ENCODE measurements around the gene MAN1A2. TPM values are rescaled to one million over a fixed set of nuclear protein-coding genes. Genes with fewer than 3 reads are reported as not detected.
"Not testable (repeated sequence)": the region's sequence is repeated elsewhere in the genome, so short reads cannot be mapped to it uniquely, and the experiment has no call there.

MAN1A2 gene
- polyA plus RNA-seq, 3 donors: 40.1 to 44.2 (median 41.5) TPM

DNA sequence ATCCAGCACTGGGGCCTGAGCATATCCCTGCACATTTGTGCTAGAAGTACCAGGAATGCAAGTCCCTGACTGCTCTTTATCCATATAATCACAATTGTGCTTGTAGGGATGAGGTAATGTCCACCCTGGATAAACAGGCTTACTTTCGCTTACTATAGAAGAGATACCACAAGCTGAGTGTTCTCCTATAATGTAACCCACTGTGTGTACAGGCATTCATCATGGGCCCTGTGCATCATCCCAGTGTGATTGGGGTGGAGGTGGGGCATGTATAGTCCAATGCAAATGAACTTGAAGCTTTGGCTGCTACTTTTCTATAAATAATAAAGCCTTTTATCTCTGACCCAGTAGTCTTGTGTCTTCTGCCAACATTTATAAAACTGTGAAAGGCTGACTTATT, 69.3 kb downstream of the MAN1A2 start:
- no peak for DNase-seq (ENCODE audit: extremely low read depth in 1 of 11, low read depth in 9 of 11, low spot score in 4 of 11)

DNA sequence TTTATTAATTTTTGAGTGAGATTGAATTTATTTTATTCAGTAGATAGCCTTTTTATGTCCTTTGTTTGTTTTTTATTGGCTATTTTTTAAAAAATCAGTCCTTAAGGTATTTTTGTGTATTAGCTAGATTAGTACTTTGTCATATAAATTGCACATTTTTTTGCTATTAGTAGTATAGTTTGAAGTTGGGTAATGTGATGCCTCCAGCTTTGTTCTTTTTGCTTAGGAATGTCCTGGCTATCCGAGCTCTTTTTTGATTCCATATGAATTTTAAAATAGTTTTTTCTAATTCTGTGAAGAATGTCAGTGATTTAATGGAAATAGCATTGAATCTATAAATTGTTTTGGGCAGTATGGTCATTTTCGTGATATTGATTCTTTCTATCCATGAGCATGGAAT, 80.4 kb downstream of the MAN1A2 start:
- no peak for DNase-seq (ENCODE audit: extremely low read depth in 1 of 11, low read depth in 9 of 11, low spot score in 4 of 11)

DNA sequence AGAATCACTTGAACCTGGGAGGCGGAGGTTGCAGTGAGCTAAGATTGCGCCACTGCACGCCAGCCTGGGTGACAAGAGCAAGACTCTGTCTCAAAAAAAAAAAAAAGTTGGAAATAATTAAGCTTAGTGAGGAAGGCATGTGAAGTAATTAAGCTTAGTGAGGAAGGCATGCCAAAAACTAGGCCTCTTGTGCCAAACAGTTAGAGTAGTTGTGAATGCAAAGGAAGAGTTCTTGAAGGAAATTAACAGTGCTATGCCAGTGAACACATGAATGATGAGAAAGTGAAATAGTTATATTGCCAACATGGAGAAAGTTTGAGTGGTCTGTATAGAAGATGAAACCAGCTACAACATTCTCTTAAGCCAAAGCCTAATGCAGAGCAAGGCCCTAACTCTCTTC, 85.0 kb downstream of the MAN1A2 start:
- no peak for DNase-seq (ENCODE audit: extremely low read depth in 1 of 11, low read depth in 9 of 11, low spot score in 4 of 11)

DNA sequence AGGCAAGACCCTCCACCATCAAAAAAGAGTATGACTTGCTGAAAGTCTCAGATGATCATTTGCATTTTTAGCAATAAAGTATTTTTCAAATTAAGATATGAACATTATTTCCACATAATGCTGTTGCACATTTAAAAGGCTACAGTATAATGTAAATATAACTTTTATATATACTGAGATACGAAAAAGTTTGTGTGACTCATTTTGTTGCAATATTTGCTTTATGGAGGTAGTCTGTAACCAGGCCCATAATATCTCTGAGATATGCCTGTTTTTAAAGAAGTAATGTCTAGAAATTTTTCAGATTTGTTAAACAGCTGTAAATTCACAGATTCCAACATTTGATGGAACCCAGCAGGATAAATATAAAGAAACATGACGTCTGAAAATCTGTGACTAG, 86.7 kb downstream of the MAN1A2 start:
- no peak for DNase-seq (ENCODE audit: extremely low read depth in 1 of 11, low read depth in 9 of 11, low spot score in 4 of 11)

DNA sequence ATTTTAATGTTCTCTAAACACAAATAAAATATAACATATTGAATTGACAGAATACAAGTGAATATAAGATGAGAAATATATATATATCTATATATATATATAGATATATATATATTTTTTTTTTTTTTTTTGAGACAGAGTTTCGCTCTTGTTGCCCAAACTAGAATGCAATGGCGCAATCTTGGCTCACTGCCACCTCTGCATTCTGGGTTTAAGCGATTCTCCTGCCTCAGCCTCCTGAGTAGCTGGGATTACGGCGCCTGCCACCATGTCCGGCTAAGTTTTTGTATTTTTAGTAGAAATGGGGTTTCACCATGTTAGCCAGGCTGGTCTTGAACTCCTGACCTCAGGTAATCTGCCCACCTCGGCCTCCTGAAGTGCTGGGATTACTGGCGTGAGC, 91.2 kb downstream of the MAN1A2 start:
- DNase-seq (ENCODE audit: extremely low read depth in 1 of 11, low read depth in 9 of 11, low spot score in 4 of 11): not testable (repeated sequence)

DNA sequence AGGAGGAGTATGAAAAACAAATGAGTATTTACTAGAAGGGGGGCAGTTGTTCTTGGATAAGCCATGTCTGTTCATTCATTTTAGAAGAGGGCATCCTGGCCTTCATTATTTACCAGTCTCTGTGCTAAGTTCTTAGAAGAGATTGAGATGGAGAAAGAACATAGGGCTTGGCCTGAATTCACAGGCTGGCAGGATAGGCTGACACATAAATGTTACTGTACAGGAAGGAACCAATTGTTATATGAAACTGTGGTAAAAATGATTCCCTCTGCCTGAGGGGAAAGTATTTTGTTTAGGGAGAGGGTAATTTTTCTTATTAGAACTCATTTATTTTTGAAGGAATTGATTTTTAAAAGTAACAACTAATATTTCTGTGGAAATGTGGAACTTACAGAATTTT, 99.5 kb downstream of the MAN1A2 start:
- DNase-seq (ENCODE audit: extremely low read depth in 1 of 11, low read depth in 9 of 11, low spot score in 4 of 11): no peak

DNA sequence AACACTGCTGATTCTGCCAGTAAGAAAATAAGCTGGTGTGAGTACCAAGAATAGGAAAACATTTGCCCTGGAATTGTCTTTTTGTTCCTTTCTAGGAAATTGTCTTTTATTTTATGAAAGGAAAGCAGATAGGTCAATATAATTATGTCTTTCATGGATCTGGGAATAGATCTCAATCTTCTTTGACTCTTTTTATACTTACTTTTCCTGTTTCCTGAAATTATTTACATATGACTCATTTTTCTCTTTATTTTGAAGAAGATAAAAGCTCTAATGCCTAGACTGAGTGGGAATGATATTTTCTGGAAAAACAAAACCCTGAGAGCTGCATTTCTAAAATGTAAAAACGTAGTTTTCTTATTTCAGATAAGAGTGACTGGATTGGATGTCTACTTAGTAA, 100.1 kb downstream of the MAN1A2 start:
- no peak for DNase-seq (ENCODE audit: extremely low read depth in 1 of 11, low read depth in 9 of 11, low spot score in 4 of 11)

DNA sequence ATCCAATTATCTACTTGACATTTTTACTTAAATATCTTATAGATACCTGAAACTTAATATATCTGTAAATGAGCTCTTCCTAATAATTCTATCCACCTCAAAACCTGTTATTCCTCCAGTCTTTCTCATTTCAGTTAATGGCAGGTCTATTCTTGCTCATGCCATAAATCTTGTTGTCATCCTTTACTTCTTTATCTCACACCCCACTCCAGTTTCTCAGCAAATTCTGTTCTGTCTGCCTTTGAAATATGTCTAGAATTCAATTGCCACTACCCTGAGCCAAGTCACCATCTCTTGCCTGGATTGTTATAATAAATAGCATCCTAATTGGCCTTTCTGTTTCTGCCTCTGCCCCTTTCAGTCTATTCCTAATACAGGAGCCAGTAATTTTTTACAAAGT, 105.8 kb downstream of the MAN1A2 start:
- no peak for DNase-seq (ENCODE audit: extremely low read depth in 1 of 11, low read depth in 9 of 11, low spot score in 4 of 11)

DNA sequence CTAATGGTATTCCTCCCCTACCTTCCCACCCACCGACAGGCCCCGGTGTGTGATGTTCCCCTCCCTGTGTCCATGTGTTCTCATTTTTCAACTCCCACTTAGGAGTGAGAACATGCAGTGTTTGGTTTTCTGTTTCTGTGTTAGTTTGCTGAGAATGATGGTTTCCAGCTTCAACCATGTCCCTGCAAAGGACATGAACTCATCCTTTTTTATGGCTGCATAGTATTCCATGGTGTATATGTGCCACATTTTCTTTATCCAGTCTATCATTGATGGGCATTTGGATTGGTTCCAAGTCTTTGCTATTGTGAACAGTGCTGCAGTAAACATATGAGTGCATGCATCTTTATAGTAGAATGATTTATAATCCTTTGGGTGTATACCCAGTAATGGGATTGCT, 108.2 kb downstream of the MAN1A2 start:
- not testable (repeated sequence) for DNase-seq (ENCODE audit: extremely low read depth in 1 of 11, low read depth in 9 of 11, low spot score in 4 of 11)

DNA sequence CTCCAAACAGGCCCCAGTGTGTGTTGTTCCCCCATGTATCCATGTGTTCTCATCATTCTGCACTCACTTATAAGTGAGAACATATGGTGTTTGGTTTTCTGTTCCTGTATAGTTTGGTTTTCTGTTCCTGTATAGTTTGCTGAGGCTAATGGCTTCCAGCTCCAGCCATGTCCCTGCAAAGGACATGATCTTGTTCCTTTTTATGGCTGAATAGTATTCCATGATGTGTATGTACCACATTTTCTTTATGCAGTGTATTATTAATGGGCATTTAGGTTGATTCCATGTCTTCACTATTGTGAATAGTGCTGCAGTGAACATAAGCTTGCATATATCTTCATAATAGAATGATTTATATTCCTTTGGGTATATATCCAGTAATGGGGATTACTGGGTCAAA, 111.8 kb downstream of the MAN1A2 start:
- no peak for DNase-seq (ENCODE audit: extremely low read depth in 1 of 11, low read depth in 9 of 11, low spot score in 4 of 11)

DNA sequence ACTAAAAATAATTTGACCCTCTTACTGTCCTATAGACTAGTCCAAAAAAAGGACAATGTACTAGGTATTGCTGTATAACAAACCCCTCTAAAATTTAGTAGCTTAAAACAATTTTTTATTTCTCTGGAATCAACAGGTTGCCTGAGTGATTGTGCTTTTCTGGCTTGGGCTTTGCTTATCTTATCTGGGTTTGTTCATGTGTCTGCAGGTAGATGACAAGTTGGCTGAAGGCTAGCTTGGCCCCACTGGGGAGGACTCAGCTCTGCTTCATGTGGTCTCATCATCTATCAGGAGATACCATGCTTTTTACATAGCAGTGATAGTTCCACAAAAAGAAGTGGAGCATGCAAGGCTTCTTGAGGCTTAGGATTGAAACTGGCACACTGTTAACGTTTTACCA, 114.2 kb downstream of the MAN1A2 start:
- no peak for DNase-seq (ENCODE audit: extremely low read depth in 1 of 11, low read depth in 9 of 11, low spot score in 4 of 11)

DNA sequence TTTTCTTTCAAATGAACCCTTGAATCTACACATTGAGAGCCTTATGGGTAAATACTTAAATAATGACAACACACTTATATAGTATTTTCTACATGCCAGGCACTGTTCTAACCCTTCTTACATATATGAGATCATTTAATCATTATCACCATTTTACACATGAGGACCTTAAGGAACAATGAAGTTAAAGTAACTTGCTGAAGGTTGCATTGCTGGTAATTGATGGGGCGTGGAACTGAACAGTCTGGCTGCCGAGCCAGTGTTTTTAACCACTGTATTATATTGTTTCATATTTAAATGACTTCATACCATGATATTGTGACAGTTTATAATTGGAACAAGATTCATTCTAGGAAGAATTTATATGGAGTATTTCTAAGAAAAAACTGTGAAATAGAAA, 126.7 kb downstream of the MAN1A2 start:
- DNase-seq (ENCODE audit: extremely low read depth in 1 of 11, low read depth in 9 of 11, low spot score in 4 of 11): peak in 4 of 11 donors; percentile 3 to 20 (median 8)

DNA sequence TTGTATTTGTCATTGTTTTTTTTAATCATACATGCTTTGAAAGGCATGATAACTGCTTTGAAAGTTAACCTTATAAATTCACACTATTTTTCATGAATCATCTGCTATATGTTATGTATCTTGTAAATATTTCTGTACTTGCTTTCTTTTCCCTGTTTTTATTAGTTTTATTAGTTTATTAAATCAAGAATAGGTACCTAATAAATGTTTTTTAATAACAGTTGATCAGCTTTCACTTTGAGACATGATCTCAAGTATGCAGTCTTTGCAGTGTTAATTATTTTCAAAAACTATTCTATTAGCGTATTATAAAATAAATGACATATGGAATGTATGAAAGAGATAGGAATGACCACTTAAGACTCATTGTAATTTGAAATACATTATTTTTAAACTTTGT, 127.8 kb downstream of the MAN1A2 start:
- no peak for DNase-seq (ENCODE audit: extremely low read depth in 1 of 11, low read depth in 9 of 11, low spot score in 4 of 11)

DNA sequence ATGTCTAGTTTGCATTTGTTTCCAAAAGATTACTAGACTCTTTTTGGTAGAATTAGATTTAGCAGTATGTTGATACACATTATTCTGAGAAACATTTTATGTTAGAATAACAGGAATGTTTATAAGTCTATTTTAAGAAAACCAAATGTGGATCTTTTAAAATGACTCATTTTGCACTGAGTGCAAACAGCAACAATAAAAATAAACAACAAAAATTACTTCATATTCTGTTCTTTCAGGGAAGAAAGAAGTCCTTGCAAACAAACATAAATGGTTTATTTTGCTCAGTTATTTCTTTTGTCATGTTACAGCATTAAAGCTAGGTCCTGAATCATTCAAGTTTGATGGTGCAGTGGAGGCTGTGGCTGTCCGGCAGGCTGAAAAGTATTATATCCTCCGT, 131.8 kb downstream of the MAN1A2 start:
- DNase-seq (ENCODE audit: extremely low read depth in 1 of 11, low read depth in 9 of 11, low spot score in 4 of 11): no peak

DNA sequence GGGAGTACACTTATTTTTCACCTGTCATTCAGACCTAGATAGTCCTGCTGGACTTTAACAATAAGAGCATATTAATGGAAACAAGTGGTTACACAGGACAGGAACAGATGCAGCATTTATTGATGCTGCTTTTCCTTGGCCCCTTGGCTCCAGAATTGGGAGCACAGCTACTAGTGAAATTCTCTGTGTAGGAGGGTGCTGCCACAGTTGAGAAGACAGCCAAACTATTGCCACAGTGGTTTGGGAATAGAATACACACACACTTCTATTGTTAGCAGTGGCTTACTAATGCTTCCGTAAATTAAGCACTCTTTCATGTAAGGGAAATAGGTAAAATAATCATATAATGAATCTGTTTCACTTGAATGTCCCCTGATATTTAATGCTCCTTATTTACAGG, 133.3 kb downstream of the MAN1A2 start:
- DNase-seq (ENCODE audit: extremely low read depth in 1 of 11, low read depth in 9 of 11, low spot score in 4 of 11): no peak

DNA sequence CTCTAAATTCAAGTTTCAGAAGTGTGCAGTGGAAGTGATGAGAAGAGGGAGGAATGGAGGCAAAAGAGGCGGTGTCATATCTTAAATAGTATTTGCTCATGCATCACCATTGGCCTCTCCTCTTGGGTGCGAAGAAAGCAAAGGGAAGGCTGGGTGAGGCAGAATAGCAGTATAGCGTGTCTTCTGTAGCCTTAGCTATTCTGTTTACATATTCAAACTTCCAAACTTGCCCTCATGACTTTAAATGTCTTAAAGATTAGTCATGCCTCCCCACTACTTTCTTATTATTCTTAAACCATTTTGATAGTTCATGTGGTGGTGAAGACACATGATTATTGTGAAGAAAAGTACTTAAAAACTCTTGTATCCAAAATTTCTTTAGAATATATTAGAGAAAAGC, 134.0 kb downstream of the MAN1A2 start:
- DNase-seq (ENCODE audit: extremely low read depth in 1 of 11, low read depth in 9 of 11, low spot score in 4 of 11): no peak

DNA sequence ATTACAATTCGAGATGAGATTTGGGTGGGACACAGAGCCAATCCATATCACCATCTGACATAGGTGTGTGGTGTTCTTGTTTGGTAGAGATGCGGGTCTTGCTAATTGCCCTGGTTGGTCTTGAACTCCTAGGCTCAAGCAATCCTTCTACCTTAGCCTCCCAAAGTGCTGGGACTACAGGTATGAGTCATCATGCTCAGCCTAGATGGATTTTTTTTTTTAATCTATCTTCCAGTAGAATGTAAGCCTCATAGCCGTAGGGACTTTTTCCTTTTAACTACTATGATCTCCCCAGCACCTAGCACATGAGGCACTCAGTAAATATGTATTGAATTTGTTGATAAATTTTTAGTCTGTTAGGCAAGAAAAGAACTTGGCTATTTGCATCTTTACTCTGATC, 144.0 kb downstream of the MAN1A2 start:
- no peak for DNase-seq (ENCODE audit: extremely low read depth in 1 of 11, low read depth in 9 of 11, low spot score in 4 of 11)

DNA sequence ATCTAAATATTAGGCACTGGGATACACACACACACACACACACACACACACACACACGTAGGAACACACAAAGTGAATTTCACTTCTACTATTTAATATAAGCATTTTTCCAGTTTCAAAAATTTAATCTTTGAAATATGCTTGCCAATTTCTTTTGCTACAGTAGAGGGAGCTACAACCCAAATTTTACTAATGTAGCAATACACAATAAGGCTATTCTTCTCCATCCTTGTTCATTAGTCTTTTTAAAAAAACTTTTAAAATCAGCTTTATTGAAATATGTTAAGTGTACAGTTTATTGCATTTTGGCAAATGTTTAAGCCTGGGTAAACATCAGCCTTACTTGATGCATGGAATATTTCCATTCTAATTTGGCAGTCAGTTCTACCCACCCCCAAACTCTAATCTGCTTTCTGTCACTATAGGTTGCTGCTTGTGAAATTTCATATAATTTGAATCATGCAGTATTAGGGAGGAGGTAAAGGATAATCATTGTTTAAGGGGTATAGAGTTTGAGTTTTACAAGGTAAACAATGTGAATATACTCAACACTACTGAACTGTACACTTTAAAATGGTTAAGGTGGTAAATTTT, 145.6 kb downstream of the MAN1A2 start:
- DNase-seq (ENCODE audit: extremely low read depth in 1 of 11, low read depth in 9 of 11, low spot score in 4 of 11): no peak

DNA sequence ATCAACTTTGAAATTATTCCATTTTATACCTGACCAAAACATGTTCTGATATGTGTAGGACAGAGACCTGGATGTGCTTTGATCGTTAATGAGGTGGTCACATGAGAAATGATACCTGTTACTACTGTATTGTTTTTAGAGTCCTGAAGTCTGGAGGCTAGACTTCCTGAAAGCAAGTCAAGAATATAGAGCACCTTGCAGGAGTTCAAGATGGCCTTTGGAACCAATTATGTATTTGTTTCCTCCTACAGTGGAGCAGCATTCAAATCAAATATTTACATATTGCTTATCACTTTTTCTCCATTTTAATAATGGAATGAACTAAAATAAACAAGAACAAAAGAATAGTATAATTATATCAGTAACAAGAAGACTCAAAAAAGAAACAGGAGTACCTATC, 155.9 kb downstream of the MAN1A2 start:
- DNase-seq (ENCODE audit: extremely low read depth in 1 of 11, low read depth in 9 of 11, low spot score in 4 of 11): no peak

DNA sequence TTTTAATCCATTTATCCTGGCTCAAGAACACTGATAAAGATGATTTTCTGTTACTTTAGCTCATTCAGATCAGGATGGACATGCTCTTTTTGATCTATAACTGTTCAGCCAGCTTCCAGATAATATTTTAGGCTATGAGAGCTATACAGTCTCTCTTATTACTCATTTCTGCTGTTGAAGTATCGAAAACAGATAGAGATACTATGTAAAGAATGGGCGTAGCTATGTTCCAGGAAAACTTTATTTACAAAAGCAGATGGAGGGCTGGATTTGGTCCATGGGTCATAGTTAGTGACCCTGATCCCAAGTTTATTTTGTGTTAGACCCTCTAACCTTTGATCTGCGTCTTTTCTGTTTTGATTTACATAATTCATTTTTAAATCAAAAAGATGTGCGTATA, 159.8 kb downstream of the MAN1A2 start:
- DNase-seq (ENCODE audit: extremely low read depth in 1 of 11, low read depth in 9 of 11, low spot score in 4 of 11): no peak

DNA sequence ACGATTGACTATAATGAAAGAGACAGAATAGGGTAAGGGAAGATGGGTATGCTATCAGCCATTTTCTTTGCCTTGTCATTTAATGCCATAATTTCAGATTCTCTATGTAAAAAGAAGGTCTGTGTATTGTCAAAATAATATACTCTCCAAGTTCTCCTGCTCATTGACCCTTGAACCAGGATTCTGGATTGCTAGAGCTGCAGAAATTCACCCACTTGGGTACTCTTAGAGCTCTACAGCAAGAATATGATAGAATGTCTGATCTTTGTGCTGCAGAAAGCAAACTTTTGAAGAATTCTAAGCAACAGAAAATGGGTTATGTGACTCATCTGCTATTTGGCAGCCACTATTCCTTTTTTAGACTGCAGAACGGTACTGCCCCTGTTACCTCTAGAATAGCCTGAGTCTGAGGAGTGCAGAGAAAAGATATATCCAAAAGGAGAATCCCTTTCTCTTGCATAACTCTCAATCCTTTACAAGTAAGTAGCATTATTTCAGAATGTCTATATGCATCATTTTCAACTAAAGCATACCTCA, 160.4 kb downstream of the MAN1A2 start:
- no peak for DNase-seq (ENCODE audit: extremely low read depth in 1 of 11, low read depth in 9 of 11, low spot score in 4 of 11)

DNA sequence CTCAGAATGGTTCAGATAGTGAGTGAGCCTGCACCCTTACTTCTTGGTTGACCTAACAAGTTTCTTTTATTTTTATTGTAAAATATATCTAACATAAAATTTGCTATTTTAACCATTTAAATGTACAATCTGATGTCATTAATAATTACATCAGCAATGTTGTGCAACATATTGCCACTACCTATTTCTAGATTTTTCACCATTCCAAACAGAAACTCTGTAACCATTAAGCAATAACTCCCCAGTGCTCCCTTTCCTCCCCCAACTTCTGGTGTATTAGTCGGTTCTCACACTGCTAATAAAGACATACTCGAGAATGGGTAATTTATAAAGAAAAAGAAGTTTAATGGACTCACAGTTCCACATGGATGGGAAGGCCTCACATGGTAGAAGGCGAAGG, 162.4 kb downstream of the MAN1A2 start:
- DNase-seq (ENCODE audit: extremely low read depth in 1 of 11, low read depth in 9 of 11, low spot score in 4 of 11): no peak

Measured in renal cortex interstitium (tissue), 11 donors.